Heart left ventricle (tissue), 13 donors: ENCODE results near the gene ANKRD17.

Source experiments
- CTCF ChIP-seq, 12 donors: fragments of 200-600 bp; sonication (generic) in 4 of 12; IDR thresholded peaks; one replicate each; pipeline versions ENCODE4 v1.5.0 to v1.8.0; 2018 to 2022; ENCODE audit warnings: antibody characterized with exemption in 12 of 12, mild to moderate bottlenecking in 5 of 12
- POLR2A ChIP-seq, 2 donors: fragments of 450-650 bp; IDR thresholded peaks; one replicate each; pipeline ENCODE4 v1.6.1; 2017; ENCODE audit warnings: antibody characterized with exemption in 2 of 2, mild to moderate bottlenecking in 2 of 2, moderate library complexity in 2 of 2
- donor health status: ischemic (EF 13 %, LVEDD 7.1; RV severe dilation, severe dysfunction).
- donor health status: DM: no; HTN: yes; CAD: no.
- donor health status: DM: no; HTN: no; CAD: no.
- donor health status: ischemic (EF 25% LVEDD 6.9; RV normal size, moderate dysfunction).
- donor health status: ischemic (EF 25% LVEDD 5.7; RV mildly dilated, moderate dysfunction).
- donor health status: ischemic (EF 35%, LVEDD 5.7; RV mildly dilated, moderate dysfunction).
- donor health status: nonischemic (EF 11% LVEDD 7.7; RV severe dilation, severe dysfunction).
- donor health status: DM: yes; HTN: yes; CAD: no.
- donor health status: PGD.
- donor health status: ischemic (EF 29% LVEDD 5.4; RV normal size, mild dysfunction).
- donor health status: nonischemic (EF 23%, LVEDD 6.1; RV moderate dilation, normal function).

GRCh38 chr4:73277201-73277600 is 18.6 kb upstream of the ANKRD17 start:
- TF ChIP-seq POLR2A (IDR thresholded peaks at IDR 0.05) (no peak), CTCF (IDR thresholded peaks at IDR 0.05) (no peak)
